ENCODE results near the gene AJM1.
"Not testable (repeated sequence)": the region's sequence is repeated elsewhere in the genome, so short reads cannot be mapped to it uniquely, and the experiment has no call there.

AJM1 gene

DNA sequence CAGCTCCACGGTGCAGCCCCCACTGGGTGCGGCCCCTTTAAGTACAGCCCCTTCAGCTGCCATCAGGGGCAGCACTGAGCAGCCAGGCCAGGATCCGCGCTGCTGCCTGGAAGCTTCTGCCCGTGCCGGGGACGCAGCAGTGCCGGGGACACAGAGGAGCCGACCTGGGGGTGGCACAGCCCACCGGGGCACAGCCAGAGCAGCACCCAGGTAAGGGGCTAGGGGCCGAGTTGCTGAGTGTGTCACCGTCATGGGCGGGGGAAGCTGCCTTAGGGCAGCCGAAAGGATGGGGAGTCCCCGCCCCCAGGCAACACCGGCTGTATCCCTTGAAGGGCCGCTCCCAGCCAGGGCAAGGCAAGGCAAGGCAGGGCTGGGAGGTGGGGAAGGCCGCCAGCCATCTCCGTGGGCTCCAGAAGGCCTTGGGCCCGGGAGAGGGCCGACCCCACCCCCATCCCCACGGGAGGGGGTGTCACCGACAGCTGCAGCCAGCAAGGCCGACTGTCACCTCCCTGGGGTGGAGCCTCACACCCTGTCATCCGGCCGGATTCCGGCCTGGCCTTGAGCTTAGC lies at the start of gene AJM1:
TSS of gene AJM1 (plus strand) at position 99 of the 569 bp plus-strand sequence. CDS start 1,937 bp downstream, outside the sequence.
- DNase-seq (ENCODE audit: low read depth in 3 of 3, low spot score in 1 of 3): peak; percentile 52 to 71 (median 53)

DNA sequence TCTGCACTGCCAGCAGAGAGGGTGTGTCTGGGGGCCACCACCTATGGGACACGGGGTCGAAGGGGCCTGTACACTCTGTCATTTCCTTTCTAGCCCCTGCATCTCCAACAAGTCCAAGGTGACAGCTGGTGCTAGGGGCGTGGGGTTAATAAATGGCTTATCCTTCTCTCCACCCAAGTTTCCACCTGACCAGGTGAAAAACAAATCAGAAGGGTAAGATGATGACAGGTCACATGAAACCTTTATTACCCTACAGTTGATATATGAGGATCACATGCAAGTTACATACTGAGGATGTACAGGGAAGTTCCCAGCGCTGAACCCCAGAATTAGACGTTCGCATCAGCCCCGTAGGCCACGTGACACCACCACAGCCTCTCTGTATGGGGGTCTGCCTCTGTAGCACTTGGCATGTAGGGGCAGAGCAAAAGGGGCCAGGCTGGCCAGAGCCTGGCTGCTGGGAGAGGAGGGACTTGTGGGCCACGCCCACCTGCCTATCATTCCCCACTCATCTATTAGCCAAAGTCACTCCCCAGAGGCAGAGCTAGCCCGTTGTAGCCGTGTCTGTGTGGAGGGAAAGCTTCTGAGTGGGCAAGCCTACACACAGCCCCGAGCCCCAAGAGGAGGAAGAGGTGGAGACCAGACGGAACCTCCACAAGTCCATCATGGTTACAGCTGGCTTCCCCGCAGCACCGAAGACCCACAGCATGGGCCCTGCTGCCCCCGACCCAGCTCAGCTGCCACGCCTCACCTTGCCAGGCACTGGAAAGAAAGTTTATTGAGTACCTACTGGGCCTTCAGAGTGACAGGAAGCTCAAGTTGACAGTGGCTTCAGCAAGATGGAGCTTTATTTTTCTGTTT lies 49.0 kb upstream of the AJM1 start:
- DNase-seq (ENCODE audit: low read depth in 3 of 3, low spot score in 1 of 3): no peak

DNA sequence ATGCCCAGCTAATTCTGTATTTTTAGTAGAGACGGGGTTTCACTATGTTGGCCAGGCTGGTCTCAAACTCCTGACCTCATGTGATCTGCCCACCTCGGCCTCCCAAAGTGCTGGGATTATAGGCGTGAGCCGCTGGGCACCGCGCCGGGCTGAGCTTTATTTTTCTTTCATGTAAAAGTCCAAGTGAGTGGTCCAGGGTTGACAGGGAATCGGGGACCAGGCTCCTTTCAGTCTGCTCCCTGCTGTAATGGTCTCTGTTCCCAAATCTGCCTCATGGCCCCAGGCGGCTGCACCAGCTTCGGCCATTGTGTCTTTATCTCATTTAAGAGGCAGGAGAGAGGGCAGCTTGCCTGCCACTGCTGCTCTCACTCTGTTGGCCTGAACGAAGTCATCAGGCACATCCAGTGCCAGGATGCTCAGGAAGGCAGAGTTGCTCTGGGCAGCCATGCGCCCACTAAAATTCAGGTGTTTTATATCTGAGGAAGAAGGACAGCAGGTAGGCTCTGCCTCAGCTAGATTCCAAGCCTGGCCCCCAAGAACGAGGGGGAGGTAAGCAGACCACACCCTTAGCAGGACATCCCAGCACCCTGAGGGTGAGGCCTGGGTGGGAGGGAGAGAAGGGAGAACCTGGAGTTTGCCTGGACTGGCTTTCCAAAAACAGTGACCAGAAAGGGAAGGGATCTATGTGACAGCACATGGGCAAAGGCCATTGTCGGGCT lies 47.8 kb upstream of the AJM1 start:
- no peak for DNase-seq (ENCODE audit: low read depth in 3 of 3, low spot score in 1 of 3)

DNA sequence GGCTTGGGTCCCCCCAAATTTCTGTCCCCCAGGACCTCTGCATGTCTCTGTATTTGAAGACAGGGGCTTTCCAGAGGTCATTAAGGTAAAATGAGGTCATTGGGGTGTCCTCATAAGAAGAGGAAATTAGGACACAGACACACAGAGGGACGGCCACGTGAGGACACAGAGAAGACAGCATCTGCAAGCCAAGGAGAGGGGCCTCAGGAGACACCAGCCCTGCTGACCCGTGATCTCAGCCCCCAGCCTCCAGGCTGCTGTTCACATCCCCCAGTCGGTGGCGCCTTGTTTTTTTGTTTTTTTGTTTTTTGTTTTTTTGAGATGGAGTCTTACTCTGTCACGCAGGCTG lies 47.3 kb upstream of the AJM1 start:
- DNase-seq (ENCODE audit: low read depth in 3 of 3, low spot score in 1 of 3): no peak

DNA sequence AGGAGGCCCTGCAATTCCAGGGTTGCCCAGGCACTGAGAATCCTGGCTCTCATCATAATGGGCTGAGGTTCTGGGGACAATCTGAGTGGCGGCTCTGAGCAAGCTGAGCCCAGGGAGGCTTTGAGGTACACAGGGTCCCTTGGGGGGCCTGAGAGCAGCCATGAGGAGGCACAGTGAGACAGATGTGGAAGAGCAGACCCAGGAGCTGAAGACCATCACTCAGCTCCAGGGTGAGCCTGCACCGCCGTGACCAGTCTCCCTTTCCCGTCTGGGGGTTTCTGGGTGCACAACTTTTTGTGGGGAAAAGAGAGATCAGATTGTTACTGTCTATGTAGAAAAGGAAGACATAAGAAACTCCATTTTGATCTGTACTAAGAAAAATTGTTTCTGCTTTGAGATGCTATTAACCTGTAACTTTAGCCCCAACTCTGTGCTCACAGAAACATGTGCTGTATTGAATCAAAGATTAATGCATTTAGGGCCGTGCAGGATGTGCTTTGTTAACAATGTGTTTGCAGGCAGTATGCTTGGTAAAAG lies 46.0 kb upstream of the AJM1 start, which contains the start of gene CCDC183:
TSS of gene CCDC183 (plus strand) at position 101 of the 537 bp plus-strand sequence. CDS start at position 161, 60 bp downstream.
- no peak for DNase-seq (ENCODE audit: low read depth in 3 of 3, low spot score in 1 of 3)

DNA sequence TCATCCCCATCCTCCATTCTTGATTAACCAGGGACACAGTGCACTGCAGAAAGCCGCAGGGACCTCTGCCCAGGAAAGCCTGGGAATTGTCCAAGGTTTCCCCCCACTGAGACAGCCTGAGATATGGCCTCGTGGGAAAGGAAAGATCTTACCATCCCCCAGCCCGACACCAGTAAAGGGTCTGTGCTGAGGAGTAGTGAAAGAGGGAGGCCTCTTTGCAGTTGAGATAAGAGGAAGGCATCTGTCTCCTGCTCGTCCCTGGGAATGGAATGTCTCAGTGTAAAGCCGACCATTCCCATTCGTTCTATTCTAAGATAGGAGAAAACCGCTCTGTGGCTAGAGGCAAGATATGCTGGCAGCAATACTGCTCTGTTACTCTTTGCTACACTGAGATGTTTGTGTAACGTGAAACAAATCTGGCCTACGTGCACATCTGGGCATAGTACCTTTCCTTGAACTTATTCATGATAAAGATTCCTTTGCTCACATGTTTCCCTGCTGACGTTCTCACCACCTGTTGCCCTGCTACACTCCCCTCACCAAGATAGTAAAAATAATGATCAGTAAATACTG lies 45.4 kb upstream of the AJM1 start:
- DNase-seq (ENCODE audit: low read depth in 3 of 3, low spot score in 1 of 3): not testable (repeated sequence)

DNA sequence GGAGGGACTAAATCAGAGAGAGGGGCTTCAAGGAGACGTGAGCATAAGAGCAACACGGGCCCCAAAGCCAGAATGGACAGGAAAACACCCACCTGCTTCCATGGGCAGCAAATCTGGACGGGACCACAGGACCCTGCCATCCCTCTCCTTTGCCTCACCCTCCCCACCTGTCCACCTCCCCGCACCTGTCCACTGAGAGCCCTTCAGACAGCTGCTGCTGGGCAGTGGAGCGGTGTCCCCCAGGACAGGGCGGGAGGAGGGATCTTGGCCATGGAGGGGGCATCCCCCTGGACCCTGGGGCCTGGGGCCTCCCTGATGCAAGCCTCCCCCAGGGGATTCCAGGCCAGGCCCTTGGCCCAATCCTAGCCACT lies 43.6 kb upstream of the AJM1 start:
- DNase-seq (ENCODE audit: low read depth in 3 of 3, low spot score in 1 of 3): no peak

DNA sequence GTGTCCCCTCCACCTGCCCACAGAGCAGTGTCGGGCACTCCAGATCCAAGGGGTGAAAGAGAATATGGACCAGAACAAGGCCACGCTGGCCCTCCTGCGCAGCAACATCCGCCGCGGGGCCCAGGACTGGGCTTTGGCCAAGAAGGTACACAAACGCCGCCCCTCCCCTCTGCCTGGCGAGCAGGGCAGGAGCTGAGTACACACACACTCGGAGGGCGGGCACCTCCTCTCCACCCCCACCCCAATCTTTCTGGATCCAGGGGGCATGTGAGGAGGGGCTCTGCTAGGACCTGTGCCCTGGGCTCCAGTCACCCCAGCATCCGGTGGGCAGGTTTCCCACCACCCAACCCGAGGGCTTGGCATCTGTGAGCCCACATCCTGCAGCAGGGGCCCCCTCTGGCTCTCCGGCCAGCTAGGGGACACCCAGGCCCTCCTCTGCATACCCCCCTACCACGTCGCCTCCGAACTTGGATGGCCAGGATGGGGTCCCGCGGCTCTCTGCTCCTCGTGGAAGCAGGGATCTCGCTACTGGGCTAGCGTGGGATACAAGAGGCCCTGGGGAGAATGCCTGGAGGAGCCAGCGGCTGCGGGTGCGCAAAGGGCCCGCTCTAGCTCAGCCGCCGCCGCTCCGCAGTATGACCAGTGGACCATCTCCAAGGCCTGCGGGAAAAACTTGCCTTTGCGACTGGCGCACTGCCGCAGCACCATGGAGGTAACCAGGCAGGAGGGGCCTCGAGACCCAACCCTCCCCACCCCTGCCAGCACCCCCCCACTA lies 43.0 kb upstream of the AJM1 start:
- DNase-seq (ENCODE audit: low read depth in 3 of 3, low spot score in 1 of 3): no peak

DNA sequence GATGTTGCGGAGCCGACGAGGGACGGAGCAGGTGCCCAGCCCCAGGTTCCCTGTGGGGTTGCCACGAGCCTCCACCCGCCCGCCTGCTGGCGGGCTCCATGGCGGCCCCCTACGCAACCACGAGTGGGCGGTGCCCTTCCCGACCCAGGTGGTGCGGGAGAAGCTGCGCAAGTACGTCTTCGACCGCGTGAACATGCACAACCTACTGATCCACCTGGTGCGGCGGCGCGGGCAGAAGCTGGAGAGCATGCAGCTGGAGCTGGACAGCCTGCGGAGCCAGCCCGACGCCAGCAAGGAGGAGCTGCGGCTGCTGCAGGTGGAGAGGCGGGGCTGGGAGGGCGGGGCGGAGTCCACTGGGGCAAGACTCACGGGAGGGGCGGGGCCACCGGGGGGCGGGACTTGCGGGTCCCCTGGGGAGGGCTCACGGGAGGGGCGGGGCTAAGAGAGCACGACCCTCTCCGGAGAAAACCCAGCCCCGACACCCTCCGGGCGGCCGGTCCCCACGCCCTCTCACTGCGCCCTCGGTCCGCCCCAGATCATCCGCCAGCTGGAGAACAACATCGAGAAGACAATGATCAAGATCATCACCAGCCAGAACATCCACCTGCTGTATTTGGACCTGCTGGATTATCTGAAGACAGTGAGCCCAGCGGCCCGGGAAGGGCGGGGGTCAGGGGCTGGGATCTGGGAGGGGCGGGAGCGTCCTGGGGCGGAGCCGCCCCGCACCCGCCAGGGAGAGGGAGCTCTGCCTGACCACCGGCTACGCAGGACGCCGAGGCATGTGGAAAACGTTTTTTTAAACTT lies 42.2 kb upstream of the AJM1 start:
- DNase-seq (ENCODE audit: low read depth in 3 of 3, low spot score in 1 of 3): peak; percentile 82 to 86 (median 86)

DNA sequence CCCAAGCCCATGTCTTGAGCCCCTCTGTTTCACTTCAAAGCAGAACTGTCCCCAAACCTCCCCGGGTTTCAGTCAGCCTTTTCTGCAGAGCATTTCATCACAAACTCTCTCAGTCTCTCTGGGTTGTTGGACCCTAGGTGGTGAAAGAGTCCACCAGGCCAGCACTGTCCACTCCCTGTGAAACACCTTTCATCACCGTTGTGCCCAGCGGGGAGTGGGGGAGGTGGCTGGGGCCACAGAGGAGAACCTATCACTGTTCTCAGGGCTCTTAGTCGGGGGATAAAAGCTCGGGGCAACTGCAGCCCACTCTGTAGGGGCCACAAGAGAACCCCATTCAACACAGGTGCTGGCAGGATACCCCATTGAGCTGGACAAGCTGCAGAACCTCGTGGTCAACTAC lies 40.0 kb upstream of the AJM1 start:
- no peak for DNase-seq (ENCODE audit: low read depth in 3 of 3, low spot score in 1 of 3)

DNA sequence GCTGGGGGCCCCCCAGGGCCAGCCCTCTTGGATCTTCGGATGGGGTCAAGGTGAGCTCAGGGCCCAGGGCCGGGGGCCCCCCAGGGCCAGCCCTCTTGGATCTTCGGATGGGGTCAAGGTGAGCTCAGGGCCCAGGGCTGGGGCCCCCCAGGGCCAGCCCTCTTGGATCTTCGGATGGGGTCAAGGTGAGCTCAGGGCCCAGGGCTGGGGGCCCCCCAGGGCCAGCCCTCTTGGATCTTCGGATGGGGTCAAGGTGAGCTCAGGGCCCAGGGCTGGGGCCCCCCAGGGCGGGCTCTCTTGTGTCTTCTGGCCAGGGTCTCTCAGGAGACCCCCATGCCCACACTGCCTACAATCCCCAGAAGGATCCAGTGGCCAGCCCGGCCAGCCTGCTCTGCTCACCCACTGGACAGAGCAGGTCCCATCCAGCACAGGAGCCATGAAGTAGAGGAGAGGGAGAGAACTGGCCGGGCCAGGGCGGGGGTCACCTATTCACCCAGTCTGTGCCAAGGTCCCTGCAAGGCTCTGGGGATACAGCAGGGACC lies 39.2 kb upstream of the AJM1 start:
- not testable (repeated sequence) for DNase-seq (ENCODE audit: low read depth in 3 of 3, low spot score in 1 of 3)

DNA sequence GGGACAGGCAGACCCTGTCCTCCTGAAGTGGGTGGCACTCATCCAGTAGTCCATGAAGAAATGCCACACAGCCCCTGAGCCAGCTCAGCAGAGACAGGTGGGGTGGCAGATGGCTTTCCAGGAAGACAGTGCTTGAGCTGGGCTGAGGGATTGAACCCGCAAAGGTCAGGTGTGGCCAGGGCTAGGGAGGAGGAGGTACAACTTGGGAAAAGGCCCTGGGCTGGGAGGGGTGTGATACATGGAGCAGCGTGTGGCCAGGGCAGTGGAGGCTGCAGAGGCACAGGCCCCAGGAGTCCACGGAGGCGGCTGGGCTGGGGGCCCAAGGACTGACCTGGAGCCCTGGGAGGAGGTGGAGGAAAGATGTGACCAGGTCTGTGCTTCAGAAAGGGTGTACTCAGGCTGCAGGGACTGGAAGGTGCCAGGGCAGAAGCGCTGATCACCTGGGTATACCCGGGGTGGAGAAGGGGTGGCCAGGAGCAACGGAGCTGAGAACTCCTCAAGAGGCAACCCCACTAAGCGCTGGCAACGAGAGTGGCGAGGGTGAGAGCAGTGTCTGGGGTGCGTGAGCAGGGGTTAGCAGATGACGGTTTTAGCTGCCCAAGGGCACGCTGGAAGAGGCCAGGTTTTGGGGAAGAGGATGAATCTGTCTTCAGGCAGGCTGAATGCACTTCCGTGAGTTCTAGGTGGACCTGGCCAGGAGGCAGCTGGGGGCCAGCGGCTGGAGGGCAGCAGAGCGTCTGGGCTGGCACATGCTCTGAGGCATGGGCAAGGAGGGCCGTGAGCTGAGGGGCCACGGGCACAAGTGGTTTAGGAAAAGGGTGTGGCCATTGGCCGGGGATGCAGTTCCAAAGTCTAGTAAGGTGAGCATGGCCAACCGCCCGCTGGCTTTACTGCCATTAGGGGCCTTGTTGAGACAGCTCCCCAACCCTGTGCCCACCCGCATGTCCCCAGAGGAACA lies 38.4 kb upstream of the AJM1 start:
- DNase-seq (ENCODE audit: low read depth in 3 of 3, low spot score in 1 of 3): no peak

DNA sequence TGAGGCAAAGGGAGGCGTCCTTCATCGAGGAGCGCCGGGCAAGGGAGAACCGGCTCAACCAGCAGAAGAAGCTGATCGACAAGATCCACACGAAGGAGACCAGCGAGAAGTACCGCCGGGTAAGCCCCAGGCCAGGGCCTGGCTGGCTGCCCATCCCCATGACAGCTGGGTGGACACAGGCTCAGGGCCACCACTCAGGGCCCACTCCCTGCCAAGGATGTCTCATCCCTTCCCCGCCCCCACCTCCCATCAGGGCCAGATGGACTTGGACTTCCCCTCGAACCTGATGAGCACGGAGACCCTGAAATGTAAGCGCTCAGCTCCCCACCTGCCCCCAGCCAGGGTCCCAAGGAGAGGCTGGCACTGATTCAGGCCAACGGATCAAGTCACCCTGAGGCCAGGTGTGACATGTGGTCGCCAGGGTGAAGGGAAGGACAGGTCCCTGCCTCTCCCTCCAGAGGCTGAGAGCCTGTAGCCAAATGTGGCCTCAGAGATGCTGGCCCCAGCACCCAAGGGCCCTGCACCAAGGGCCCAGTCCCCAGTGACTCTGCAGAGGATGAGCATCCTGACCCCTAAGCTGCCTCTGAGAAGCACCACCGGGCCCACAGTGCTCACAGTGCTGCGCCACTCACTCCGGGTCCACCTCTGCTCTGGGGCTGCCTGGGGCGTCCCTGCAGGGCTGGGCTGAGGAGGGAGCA lies 37.6 kb upstream of the AJM1 start:
- no peak for DNase-seq (ENCODE audit: low read depth in 3 of 3, low spot score in 1 of 3)

DNA sequence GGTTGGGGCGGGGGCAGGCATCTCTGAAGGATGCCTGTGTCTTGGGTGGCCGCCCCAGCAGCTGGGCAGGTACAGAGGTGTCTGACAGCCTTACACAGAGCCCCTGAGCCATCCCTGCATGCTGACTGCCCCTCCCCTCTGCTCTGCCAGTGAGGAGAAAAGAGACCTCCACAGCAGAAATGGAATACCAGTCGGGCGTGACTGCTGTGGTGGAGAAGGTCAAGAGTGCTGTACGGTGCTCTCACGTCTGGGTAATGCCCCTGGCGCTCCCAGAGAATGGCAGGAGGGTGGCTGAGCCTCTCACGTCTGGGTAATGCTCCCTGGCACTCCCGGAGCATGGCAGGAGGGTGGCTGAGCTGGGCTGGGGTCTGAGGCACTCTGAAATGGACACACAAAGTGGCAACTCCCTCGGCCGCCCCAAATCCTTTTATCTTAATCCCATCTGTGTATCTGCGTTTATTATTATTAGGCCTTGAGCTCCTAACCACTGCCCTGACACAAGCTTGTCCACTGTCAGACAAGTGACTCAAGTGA lies 37.0 kb upstream of the AJM1 start:
- no peak for DNase-seq (ENCODE audit: low read depth in 3 of 3, low spot score in 1 of 3)

DNA sequence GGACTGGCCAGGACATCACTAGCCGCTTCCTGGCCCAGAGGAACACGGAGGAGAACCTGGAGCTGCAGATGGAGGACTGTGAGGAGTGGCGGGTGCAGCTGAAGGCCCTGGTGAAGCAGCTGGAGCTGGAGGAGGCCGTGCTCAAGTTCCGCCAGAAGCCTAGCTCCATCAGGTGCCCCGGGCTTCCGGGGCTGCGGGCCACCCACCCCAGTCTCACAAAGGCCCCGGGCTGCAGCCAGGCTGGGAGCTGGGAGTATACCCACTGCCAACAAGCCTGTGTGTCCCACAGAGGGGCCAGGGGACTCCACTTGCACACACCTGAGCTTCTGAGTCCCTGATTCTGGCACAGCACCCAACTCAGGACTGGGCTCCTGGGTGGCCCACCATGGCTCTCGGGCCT lies 36.2 kb upstream of the AJM1 start:
- DNase-seq (ENCODE audit: low read depth in 3 of 3, low spot score in 1 of 3): no peak

DNA sequence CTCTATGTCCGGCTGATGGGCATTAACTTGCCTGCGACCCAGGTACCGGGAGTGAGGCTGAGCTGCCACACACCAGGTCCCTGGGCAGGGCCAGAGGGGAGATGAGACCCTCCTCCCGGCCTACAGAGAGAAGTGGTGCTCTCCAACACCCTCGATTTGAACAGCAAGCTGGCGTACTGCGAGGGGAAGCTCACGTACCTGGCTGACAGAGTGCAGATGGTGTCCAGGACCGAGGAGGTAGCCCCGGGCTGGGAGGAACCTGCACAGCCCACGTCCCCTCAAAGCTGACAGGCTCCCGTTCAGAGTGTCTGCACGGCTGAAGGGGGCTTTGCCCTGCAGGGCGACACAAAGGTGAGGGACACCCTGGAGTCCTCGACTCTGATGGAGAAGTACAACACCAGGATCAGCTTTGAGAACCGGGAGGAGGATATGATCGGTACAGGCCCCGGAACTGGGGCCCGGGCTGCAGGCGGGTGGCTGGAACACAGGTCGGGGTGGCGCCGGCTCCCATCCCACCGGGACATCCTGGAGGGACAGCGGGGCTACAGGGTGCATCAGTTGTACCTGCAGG lies 35.6 kb upstream of the AJM1 start:
- DNase-seq (ENCODE audit: low read depth in 3 of 3, low spot score in 1 of 3): no peak

Data from stimulated activated CD4-positive, alpha-beta T cell treated with anti-CD3 and anti-CD28 coated beads, TNF-alpha, amount 100 ng/mL, for 1 hour (primary cell).